SK-N-SH treated with all-trans-retinoic acid at 6 μM for 48 hours (cell line): Measurements from ENCODE around the gene FAM227B.
"Not testable (repeated sequence)": the region's sequence is repeated elsewhere in the genome, so short reads cannot be mapped to it uniquely, and the experiment has no call there.

ENCODE experiments used
- ARNTL ChIP-seq: fragments of 450-650 bp; formaldehyde crosslinking; IDR thresholded peaks from 2 replicates; pipeline ENCODE4 v1.5.0; 2020; ENCODE audit warnings: low read depth, mild to moderate bottlenecking, moderate library complexity, borderline replicate concordance
- GLIS3 ChIP-seq: fragments of 250-450 bp; sonication (Bioruptor Pico); IDR thresholded peaks from 2 replicates; pipeline ENCODE4 v1.5.0; 2020; ENCODE audit warnings: mild to moderate bottlenecking, moderate library complexity
- OSR1 ChIP-seq: fragments of 250-450 bp; sonication (Bioruptor Pico); IDR thresholded peaks from 2 replicates; pipeline ENCODE4 v1.8.0; 2022; ENCODE audit warnings: moderate library complexity, mild to moderate bottlenecking, inconsistent platforms
- TOX ChIP-seq: fragments of 250-450 bp; sonication (Bioruptor Pico); IDR thresholded peaks from 2 replicates; pipeline ENCODE4 v1.8.0; 2021; ENCODE audit warnings: mild to moderate bottlenecking, moderate library complexity, borderline replicate concordance
- ZFP30 ChIP-seq: fragments of 450-650 bp; formaldehyde crosslinking; IDR thresholded peaks from 2 replicates; pipeline ENCODE4 v1.5.0; 2022; ENCODE audit warnings: mild to moderate bottlenecking, moderate library complexity
- TF ChIP-seq, protein P1 (sequence below): fragments of 250-450 bp; sonication (Bioruptor Pico); IDR thresholded peaks from 2 replicates; pipeline ENCODE4 v1.8.0; 2020; ENCODE audit warnings: mild to moderate bottlenecking, moderate library complexity, borderline replicate concordance
- TF ChIP-seq, protein P2 (sequence below): fragments of 250-450 bp; sonication (Bioruptor Pico); IDR thresholded peaks from 2 replicates; pipeline ENCODE4 v1.5.1; 2021; ENCODE audit warnings: mild to moderate bottlenecking, moderate library complexity
- TF ChIP-seq, protein P3 (sequence below): fragments of 250-450 bp; sonication (Bioruptor Pico); IDR thresholded peaks from 2 replicates; pipeline ENCODE4 v1.5.1; 2020; ENCODE audit warnings: low read depth, mild to moderate bottlenecking, moderate library complexity
- TF ChIP-seq, protein P4 (sequence below): fragments of 250-450 bp; sonication (Bioruptor Pico); IDR thresholded peaks from 2 replicates; pipeline ENCODE4 v1.8.0; 2021; ENCODE audit warnings: low read depth, mild to moderate bottlenecking, moderate library complexity, borderline replicate concordance

DNA sequence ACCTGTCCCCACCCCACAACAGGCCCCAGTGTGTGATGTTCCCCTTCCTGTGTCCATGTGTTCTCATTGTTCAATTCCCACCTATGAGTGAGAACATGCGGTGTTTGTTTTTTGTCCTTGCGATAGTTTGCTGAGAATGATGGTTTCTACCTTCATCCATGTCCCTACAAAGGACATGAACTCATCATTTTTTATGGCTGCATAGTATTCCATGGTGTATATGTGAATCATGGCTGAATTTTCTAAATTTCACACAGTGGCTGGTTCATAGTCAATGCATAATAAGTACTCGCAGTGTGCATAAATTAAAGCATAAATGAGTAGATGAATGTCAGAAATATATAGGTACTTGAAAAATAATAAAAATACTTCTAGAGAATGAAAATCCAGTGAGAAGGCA lies 8.4 kb downstream of the FAM227B start:
- TF ChIP-seq, protein P1, sequence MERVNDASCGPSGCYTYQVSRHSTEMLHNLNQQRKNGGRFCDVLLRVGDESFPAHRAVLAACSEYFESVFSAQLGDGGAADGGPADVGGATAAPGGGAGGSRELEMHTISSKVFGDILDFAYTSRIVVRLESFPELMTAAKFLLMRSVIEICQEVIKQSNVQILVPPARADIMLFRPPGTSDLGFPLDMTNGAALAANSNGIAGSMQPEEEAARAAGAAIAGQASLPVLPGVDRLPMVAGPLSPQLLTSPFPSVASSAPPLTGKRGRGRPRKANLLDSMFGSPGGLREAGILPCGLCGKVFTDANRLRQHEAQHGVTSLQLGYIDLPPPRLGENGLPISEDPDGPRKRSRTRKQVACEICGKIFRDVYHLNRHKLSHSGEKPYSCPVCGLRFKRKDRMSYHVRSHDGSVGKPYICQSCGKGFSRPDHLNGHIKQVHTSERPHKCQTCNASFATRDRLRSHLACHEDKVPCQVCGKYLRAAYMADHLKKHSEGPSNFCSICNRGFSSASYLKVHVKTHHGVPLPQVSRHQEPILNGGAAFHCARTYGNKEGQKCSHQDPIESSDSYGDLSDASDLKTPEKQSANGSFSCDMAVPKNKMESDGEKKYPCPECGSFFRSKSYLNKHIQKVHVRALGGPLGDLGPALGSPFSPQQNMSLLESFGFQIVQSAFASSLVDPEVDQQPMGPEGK = not testable (repeated sequence)
- not testable (repeated sequence) for TF ChIP-seq ZFP30, TOX, OSR1, ARNTL, GLIS3 (CRISPR knock-in tag)
- TF ChIP-seq, protein P2, sequence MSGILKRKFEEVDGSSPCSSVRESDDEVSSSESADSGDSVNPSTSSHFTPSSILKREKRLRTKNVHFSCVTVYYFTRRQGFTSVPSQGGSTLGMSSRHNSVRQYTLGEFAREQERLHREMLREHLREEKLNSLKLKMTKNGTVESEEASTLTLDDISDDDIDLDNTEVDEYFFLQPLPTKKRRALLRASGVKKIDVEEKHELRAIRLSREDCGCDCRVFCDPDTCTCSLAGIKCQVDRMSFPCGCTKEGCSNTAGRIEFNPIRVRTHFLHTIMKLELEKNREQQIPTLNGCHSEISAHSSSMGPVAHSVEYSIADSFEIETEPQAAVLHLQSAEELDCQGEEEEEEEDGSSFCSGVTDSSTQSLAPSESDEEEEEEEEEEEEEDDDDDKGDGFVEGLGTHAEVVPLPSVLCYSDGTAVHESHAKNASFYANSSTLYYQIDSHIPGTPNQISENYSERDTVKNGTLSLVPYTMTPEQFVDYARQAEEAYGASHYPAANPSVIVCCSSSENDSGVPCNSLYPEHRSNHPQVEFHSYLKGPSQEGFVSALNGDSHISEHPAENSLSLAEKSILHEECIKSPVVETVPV (CRISPR knock-in tag) = not testable (repeated sequence)
- TF ChIP-seq, protein P3, sequence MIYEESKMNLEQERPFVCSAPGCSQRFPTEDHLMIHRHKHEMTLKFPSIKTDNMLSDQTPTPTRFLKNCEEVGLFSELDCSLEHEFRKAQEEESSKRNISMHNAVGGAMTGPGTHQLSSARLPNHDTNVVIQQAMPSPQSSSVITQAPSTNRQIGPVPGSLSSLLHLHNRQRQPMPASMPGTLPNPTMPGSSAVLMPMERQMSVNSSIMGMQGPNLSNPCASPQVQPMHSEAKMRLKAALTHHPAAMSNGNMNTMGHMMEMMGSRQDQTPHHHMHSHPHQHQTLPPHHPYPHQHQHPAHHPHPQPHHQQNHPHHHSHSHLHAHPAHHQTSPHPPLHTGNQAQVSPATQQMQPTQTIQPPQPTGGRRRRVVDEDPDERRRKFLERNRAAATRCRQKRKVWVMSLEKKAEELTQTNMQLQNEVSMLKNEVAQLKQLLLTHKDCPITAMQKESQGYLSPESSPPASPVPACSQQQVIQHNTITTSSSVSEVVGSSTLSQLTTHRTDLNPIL (CRISPR knock-in tag) = not testable (repeated sequence)
- TF ChIP-seq, protein P4, sequence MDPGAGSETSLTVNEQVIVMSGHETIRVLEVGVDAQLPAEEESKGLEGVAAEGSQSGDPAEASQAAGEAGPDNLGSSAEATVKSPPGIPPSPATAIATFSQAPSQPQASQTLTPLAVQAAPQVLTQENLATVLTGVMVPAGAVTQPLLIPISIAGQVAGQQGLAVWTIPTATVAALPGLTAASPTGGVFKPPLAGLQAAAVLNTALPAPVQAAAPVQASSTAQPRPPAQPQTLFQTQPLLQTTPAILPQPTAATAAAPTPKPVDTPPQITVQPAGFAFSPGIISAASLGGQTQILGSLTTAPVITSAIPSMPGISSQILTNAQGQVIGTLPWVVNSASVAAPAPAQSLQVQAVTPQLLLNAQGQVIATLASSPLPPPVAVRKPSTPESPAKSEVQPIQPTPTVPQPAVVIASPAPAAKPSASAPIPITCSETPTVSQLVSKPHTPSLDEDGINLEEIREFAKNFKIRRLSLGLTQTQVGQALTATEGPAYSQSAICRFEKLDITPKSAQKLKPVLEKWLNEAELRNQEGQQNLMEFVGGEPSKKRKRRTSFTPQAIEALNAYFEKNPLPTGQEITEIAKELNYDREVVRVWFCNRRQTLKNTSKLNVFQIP (CRISPR knock-in tag) = not testable (repeated sequence)
